ENCODE data around the gene RAB22A. TPM values are rescaled to one million over a fixed set of nuclear protein-coding genes. Genes with fewer than 3 reads are reported as not detected.

RAB22A gene
- total RNA-seq, 1 donor from 2014 or later = 15.5 TPM

DNA sequence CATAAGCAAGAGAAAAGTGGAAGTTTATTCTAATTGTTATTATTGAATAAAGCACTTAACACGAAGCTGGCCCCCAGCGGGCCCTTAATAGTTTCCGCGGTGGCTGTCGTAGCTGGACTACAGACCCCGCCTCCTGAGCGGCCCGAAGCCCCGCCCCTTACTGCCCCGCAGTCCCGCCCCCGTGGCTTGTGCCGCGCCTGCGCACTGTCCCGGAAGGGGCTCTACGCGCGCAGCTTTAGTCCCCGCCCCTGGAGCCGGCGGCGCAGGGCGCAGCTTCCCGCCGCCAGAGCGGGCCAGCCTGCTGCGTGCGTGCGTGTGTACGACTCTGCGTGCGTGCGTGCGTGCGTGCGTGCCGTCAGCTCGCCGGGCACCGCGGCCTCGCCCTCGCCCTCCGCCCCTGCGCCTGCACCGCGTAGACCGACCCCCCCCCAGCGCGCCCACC, 79.4 kb downstream of the RAB22A start, which contains the start of gene VAPB:
Gene VAPB, plus strand, starts transcription at position 348 of the 442 bp plus-strand sequence. CDS start 231 bp downstream, outside the sequence.
- Mint-ChIP-seq H3K9me3 (no peaks in the 10 kb centered on the region), H3K4me3 (peak within 1 kb of the TSS; percentile 89), H3K27ac (ENCODE audit: unreplicated experiment) (peak within 1 kb of the TSS; percentile 64), H3K27me3 (ENCODE audit: low read depth) (no peaks in the 10 kb centered on the region), H3K4me1 (peaks cover 35% of the 10 kb centered on the region), H3K36me3 (ENCODE audit: low read depth) (peaks cover 6% of the 10 kb centered on the region)
- no peak for TF ChIP-seq CTCF (conservative IDR thresholded peaks at IDR 0.05)
- DNase-seq (ENCODE audit: low read depth, low spot score) = peak; percentile 96

DNA sequence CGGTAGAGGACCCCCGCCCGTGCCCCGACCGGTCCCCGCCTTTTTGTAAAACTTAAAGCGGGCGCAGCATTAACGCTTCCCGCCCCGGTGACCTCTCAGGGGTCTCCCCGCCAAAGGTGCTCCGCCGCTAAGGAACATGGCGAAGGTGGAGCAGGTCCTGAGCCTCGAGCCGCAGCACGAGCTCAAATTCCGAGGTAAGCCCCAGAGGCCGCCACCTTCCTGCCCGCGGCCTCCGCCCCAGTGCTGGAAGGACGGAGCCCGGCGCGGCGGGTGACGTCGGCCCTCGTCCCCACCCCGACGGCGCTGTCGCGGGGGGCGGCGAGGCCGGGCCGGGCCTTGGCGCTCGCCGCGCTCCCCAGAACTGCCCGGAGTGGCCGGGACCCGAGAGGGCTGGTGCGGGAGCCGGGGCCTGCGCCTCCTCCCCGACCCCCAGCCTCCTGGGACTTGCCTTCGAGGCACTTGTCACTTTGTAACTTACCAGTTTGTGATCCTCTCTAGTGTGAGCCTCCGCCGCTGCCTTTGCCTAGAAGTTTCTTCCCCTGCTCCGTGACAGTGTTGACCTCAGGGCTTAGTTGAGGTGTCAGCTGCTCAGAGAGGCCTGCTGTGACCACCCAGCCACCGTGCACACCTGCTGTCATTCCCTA, 79.9 kb downstream of the RAB22A start:
- DNase-seq (ENCODE audit: low read depth, low spot score) = no peak
- Mint-ChIP-seq H3K9me3 (no peaks in the 10 kb centered on the region), H3K36me3 (ENCODE audit: low read depth) (peaks cover 6% of the 10 kb centered on the region), H3K27me3 (ENCODE audit: low read depth) (no peaks in the 10 kb centered on the region), H3K27ac (ENCODE audit: unreplicated experiment) (peak overlapping the region; percentile 64), H3K4me1 (peaks cover 39% of the 10 kb centered on the region), H3K4me3 (peak overlapping the region; percentile 89)
- TF ChIP-seq CTCF (conservative IDR thresholded peaks at IDR 0.05) = no peak

DNA sequence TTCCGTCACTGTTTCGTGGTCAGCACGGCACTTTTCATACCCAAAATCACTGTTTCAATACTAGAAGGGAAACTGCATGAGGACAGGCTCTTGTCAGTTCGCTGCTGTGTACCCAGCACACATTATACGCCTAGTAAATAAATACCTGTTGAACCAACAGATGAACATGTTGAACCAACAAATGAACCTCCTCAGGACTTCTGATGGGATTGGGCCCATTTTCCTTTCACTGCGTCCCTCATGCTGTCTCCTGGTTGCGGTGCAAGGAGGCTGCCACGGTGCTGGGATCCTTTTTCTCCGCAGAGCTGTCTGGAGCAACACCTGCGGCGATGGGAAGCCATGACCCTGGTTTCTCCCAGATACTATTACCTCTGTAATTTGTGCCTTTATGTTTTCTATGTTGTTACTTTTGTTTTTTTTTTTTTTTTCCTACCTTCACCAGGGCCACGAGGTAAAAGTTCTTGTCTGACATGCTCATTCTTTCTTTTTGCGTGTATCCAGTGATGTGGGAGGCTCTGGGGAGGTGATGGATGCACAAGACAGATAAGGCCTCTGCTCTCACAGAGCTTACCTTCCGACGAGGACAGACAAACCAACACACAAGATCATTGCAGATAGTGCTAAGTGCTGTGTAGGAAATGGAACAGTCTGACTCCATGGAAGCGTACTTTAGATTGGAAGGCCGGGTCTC, 80.6 kb downstream of the RAB22A start:
- Mint-ChIP-seq H3K27me3 (ENCODE audit: low read depth) (no peaks in the 10 kb centered on the region), H3K36me3 (ENCODE audit: low read depth) (peaks cover 6% of the 10 kb centered on the region), H3K4me3 (peak overlapping the region; percentile 89), H3K4me1 (peaks cover 39% of the 10 kb centered on the region), H3K27ac (ENCODE audit: unreplicated experiment) (peak overlapping the region; percentile 82), H3K9me3 (no peaks in the 10 kb centered on the region)
- DNase-seq (ENCODE audit: low read depth, low spot score) = no peak
- no peak for TF ChIP-seq CTCF (conservative IDR thresholded peaks at IDR 0.05)

DNA sequence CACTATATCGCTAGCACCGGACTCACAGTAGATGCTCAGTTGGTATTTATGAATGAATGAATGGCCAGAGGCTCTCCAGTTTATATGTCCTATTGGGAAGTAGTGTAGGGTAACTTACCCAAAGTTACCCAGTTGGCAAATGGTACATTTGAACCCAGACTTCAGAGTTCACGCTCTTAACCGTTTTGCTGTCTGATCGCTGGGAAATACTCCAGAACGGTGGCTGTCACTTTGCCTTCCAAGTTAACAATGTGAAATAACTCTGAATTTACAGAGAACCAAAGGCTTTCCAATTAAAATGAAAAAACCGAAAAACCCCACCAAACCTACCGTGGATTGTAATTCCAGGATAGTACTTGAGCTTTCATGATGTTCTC, 81.1 kb downstream of the RAB22A start:
- H3K9me3 Mint-ChIP-seq = no peaks in the 10 kb centered on the region
- H3K27ac Mint-ChIP-seq (ENCODE audit: unreplicated experiment) = no peak overlapping the region
- no peak for TF ChIP-seq CTCF (conservative IDR thresholded peaks at IDR 0.05)
- no peak for DNase-seq (ENCODE audit: low read depth, low spot score)
- peaks cover 6% of the 10 kb centered on the region for H3K36me3 Mint-ChIP-seq (ENCODE audit: low read depth)
- H3K27me3 Mint-ChIP-seq (ENCODE audit: low read depth) = no peaks in the 10 kb centered on the region
- peaks cover 42% of the 10 kb centered on the region for H3K4me1 Mint-ChIP-seq
- H3K4me3 Mint-ChIP-seq = peak overlapping the region; percentile 89

DNA sequence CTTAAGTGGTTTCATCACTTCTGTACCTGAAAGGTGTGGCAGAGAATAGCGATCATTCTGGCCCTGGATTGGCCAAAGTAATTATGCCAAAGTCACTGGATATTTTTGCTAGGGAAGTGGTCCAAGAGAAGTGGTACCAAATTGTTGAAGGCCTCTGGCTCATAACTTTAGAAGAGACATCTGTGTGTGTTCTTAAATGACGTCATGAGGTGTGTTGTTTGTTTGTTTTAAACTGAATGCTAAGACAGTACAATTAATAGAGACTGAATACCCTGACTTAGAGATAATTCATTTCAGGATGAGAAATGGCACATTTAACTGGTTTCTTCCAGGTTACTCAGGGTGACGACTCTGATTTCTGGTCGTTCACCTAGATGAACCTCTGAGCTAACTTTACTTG, 82.8 kb downstream of the RAB22A start:
- no peak for DNase-seq (ENCODE audit: low read depth, low spot score)
- H3K36me3 Mint-ChIP-seq (ENCODE audit: low read depth) = peaks cover 8% of the 10 kb centered on the region
- peak overlapping the region; percentile 64 for H3K4me3 Mint-ChIP-seq
- no peak overlapping the region for H3K27ac Mint-ChIP-seq (ENCODE audit: unreplicated experiment)
- no peak for TF ChIP-seq CTCF (conservative IDR thresholded peaks at IDR 0.05)
- peaks cover 49% of the 10 kb centered on the region for H3K4me1 Mint-ChIP-seq
- H3K9me3 Mint-ChIP-seq = no peaks in the 10 kb centered on the region
- H3K27me3 Mint-ChIP-seq (ENCODE audit: low read depth) = no peaks in the 10 kb centered on the region
